GM21825 (cell line): ENCODE results near the gene CCN5.

ENCODE experiments used
- ATAC-seq: cut with Tn5 transposase; IDR thresholded peaks from one replicate; pipeline ENCODE4 v1.9.1; 2021; ENCODE audit warnings: mild to moderate bottlenecking, moderate library complexity; ENCODE audit not compliant: unreplicated experiment

CCN5 gene

GRCh38 chr20:44735816-44736169 is 20.6 kb downstream of the CCN5 start:
- no peak for ATAC-seq

GRCh38 chr20:44736170-44737021 is 21.2 kb downstream of the CCN5 start:
- ATAC-seq: no peak

DNA sequence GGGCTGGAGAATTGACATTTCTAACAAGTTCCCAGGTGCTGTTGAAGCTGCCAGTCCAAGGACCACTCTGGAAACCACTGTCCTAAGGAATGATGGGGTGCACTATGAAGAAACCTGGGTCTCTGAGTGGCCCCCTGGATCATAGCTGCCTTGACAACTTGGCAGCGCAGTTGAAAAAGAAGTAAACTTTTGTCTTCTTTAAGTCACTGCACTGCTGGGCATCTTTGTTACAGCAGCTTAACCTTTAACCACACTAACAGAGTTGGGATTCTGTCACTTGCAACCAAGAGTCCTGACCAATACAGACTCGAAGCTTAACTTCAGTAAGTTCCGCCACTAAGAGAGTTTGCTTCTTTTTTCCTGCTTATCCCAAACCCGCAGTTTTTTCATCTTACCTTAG is 21.9 kb downstream of the CCN5 start:
- ATAC-seq: no peak

DNA sequence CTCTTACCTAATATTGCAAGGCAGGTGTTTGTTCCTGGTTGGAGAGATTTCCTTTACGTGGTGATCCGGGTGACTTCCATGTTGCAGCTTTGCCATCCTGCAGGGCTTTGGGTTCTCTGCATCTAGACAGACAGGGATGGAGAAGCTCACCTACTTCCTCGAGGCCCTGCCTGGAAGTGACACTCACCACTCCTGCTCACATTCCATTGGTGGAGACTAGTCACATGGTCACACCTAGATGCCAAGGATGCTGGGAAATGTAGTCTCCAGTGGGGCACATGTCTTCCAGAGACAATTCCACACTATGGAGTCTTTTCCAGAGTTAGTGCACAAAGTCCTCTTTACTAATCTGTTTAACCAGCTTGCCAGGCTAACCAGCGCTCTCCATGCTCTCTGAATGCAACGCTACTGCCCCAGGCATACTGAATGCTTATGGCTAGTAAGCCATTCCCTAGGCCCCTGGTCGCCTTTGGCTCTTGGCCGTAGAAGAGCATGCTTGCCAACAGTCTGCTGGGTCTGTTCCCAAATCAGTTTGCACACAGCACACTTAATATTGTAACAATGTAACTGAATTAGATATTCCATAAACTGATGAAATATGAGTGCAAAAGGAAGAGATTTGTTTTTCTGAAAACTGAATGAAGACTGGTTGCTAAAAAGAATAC is 23.8 kb downstream of the CCN5 start:
- no peak for ATAC-seq

GRCh38 chr20:44739942-44740341 is 24.8 kb downstream of the CCN5 start:
- ATAC-seq: no peak

- ATAC-seq: no peak
Observed at GRCh38 chr20:44742304-44743079, 27.3 kb downstream of the CCN5 start.

DNA sequence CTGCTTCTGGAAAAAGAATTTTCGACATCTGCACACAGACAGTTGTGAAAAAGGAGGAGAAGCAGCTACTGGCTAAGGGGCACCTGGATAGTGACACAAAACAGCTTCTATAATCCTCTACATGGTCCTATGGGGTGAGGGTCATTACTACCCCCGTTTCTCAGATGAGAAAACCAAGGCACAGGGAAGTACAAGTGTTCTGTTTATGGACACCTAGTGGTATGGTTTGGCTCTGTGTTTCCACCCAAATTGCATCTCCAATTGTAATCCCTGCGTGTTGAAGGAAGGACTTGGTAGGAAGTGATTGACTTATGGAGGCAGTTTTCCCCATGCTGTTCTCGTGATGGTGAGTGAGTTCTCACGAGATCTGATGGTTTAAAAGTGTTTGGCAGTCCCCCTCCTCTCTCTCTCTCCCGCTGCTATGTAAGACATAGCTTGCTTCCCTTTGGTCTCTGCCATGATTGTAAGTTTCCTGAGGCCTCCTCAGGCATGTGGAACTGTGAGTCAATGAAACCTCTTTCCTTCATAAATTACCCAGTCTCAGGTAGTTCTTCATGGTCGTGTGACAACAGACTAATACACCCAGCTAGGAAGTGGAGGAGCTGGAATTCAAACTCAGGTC is 28.0 kb downstream of the CCN5 start:
- no peak for ATAC-seq

DNA sequence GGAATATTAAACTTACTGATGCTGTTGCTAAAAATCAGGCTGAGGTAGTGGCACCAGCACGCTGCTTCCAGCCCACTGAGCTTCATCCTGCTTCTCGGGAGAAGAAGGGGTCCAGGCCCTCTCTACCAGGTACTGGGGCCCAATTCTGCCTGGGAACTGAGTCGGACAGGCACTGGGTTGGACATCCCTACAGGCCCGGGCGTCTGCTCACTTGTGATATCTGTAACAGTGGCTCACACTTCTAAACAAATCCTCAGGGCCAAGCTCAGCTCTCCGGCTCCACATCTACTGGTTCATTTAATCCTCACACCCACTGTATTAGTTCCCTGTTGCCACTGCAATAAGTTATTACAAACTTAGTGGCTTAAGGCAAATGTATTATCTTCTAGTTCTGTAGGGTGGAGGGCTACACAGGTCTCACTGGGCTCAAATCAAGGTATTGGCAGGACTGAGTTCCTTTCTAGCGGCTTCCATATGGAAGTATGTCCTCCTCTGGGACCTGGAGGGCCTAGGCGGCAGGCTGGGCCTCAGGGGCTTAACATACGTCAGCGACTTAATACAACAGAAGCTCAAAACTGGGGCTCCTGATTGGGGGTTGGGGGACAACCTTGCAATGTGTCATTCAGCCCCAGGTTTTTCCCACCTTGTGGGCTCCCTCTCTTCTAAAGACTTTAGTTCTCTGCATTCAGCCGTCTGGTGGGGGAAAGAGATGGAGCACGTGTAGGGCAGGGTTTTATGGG is 28.9 kb downstream of the CCN5 start:
- ATAC-seq: no peak

GRCh38 chr20:44745122-44745597 is 30.0 kb downstream of the CCN5 start:
- ATAC-seq: no peak

- ATAC-seq: no peak
Observed at GRCh38 chr20:44745598-44746366, 30.6 kb downstream of the CCN5 start, which contains the start of gene KCNK15. Gene KCNK15, plus strand, starts transcription at chr20:44745865. Its CDS starts 46 bp downstream, at chr20:44745911.

DNA sequence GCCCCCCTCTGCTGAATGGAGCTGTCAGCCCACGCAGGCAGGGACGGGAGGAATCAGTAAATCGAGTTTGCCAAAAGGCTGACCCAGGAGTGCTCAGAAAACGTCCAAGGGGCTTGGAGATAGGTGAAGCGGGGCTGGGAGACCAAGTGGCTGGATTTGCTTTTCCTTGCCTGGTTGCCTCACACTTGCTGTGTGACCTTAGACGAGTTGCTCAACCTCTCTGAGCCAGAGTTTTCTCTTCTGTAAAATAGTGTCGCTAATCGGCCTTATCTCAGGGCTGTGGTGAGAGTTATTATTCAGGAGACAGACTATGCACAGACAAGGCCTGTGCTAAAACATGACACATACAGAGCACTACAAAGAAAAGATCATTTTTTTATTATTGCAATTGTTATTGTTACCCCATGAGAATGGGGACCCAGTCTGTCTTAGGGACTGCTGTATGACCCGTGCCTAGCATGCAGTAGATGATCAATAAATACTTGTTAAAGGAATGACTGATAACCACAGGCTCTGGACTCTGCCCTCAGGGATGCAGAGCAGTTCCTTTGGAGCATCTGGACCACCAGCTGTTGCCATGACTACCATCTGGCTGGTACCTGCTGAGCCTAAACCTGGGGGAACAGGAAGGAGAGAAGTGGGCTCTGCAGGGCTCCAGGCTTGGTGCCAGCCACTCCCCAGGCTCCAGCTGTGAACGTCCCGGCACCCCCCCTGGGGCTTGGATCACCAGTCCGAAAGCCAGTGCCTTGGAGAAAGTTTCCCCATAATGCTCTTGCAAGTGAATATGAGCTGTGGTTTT is 31.4 kb downstream of the CCN5 start:
- no peak for ATAC-seq

GRCh38 chr20:44747166-44748004 is 32.2 kb downstream of the CCN5 start:
- no peak for ATAC-seq

GRCh38 chr20:44748005-44748370 is 32.8 kb downstream of the CCN5 start:
- ATAC-seq: no peak

DNA sequence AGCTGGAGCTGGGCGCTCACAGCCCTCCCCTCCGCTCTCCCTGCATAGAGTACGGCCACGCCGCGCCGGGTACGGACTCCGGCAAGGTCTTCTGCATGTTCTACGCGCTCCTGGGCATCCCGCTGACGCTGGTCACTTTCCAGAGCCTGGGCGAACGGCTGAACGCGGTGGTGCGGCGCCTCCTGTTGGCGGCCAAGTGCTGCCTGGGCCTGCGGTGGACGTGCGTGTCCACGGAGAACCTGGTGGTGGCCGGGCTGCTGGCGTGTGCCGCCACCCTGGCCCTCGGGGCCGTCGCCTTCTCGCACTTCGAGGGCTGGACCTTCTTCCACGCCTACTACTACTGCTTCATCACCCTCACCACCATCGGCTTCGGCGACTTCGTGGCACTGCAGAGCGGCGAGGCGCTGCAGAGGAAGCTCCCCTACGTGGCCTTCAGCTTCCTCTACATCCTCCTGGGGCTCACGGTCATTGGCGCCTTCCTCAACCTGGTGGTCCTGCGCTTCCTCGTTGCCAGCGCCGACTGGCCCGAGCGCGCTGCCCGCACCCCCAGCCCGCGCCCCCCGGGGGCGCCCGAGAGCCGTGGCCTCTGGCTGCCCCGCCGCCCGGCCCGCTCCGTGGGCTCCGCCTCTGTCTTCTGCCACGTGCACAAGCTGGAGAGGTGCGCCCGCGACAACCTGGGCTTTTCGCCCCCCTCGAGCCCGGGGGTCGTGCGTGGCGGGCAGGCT is 35.1 kb downstream of the CCN5 start:
- no peak for ATAC-seq

DNA sequence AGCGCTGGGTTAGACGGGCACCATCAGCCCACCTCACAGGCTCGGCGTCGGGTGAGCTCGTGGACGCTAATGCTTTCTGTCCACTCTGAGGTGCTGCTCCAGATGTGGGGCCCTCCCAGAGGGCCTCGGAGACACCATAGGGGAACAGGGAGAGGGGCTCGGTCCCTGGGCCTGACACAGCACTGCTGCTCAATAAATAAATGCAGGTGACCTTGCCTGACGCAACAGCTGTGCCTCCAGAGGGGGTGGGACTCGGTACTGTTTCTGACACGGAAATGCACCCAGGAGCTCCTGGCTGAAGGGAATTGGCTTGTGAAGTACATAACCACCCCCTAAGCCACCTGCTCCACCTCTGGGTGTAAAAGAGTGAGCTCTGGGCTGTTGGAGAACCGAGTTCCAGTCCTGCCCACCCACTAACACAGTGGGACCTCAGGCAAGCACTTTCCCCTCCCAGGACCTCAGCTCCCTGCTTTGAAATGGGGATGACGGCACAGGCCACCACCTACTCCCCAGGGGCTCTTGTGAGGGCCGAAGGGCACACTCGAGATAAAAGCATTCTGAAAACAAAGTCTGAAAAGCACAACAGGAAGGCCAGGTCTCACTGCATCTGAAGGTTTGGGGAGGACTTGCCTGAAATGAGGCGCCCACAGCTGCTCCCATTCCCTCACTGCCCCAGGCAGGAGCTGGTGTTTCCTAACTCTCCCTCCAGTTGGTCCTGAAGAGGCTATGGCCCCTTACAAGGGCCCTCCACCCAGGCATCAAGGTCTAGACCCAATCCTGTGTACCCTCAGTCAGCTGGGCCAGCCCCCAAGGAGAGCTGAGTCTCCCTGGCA is 37.1 kb downstream of the CCN5 start:
- ATAC-seq: no peak

DNA sequence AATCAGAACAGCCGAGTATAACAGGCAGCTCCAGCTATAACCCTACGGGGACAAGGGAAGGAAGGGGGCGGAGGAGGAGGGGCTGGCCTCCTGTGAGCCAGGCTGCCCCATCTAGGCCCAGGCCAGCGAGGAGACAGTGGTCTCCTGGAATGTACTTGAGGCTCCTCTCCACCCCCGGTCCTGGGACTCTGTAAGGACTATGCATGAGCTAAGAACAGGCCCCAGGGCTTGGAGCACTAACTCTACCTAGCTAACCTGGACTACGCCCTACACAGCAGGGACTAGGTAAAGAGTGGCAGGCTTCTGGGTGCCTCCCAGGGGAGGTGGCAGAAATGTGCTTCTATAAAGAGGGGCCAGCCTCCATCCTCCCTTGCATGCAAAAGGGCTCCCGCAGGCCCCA is 39.4 kb downstream of the CCN5 start:
- no peak for ATAC-seq
